Left renal pelvis (tissue), 4 donors: Measurements from ENCODE around the gene DHX40. TPM values are rescaled to one million over a fixed set of nuclear protein-coding genes. Genes with fewer than 3 reads are reported as not detected.
"Not testable (repeated sequence)": the region's sequence is repeated elsewhere in the genome, so short reads cannot be mapped to it uniquely, and the experiment has no call there.

ENCODE experiments used
- DNase-seq, 4 donors: peaks; one replicate each; pipeline ENCODE4 v3.0.0-alpha.2; 2013; ENCODE audit warnings: low read depth in 4 of 4, low spot score in 3 of 4
- polyA plus RNA-seq, 4 donors: library from polyadenylated mRNA; unstranded; fragments of 120-200 nt; gene quantifications; one replicate each; pipeline ENCODE4 v1.2.1, GENCODE V29; 2013; ENCODE audit not compliant: insufficient read length in 4 of 4

The DHX40 gene
- polyA plus RNA-seq, 4 donors = 56.8 to 98.4 (median 89.2) TPM

GRCh38 chr17:59626756-59627155 lies 61.3 kb downstream of the DHX40 start:
- DNase-seq = no peak

GRCh38 chr17:59627274-59627673 lies 61.9 kb downstream of the DHX40 start:
- DNase-seq = no peak

- DNase-seq = no peak
Observed at GRCh38 chr17:59627770-59628171, 62.4 kb downstream of the DHX40 start.

GRCh38 chr17:59629174-59629573 lies 63.8 kb downstream of the DHX40 start:
- no peak for DNase-seq

GRCh38 chr17:59631276-59631675 lies 65.9 kb downstream of the DHX40 start:
- no peak for DNase-seq

GRCh38 chr17:59632398-59632797 lies 67.0 kb downstream of the DHX40 start:
- no peak for DNase-seq

- DNase-seq = no peak
Observed at GRCh38 chr17:59633658-59634359, 68.4 kb downstream of the DHX40 start.

- no peak for DNase-seq
Observed at GRCh38 chr17:59634632-59635541, 69.5 kb downstream of the DHX40 start.

- DNase-seq = no peak
Observed at GRCh38 chr17:59637611-59638310, 72.4 kb downstream of the DHX40 start.

- DNase-seq = no peak
Observed at GRCh38 chr17:59638553-59638952, 73.1 kb downstream of the DHX40 start.

GRCh38 chr17:59641799-59642484 lies 76.5 kb downstream of the DHX40 start:
- DNase-seq = no peak

- DNase-seq = no peak
Observed at GRCh38 chr17:59642565-59642964, 77.2 kb downstream of the DHX40 start.

- peak in 1 of 4 donors; percentile 18 for DNase-seq
Observed at GRCh38 chr17:59643159-59644140, 78.0 kb downstream of the DHX40 start.

- DNase-seq = no peak
Observed at GRCh38 chr17:59647288-59647687, 81.9 kb downstream of the DHX40 start.

GRCh38 chr17:59649886-59650285 lies 84.5 kb downstream of the DHX40 start:
- DNase-seq = no peak

- DNase-seq = no peak
Observed at GRCh38 chr17:59650642-59651041, 85.2 kb downstream of the DHX40 start.

GRCh38 chr17:59651346-59651745 lies 85.9 kb downstream of the DHX40 start:
- no peak for DNase-seq

GRCh38 chr17:59652119-59652518 lies 86.7 kb downstream of the DHX40 start:
- DNase-seq = no peak

GRCh38 chr17:59656624-59657023 lies 91.2 kb downstream of the DHX40 start:
- DNase-seq = not testable (repeated sequence)
